Prostate gland (tissue), 2 donors: ENCODE data around the gene FAM219B. TPM values are rescaled to one million over a fixed set of nuclear protein-coding genes. Genes with fewer than 3 reads are reported as not detected.

Experiments used
- DNase-seq: peaks from one replicate; pipeline ENCODE4 v3.0.0-alpha.2; 2019; ENCODE audit warnings: low spot score
- H3K27ac ChIP-seq, 2 donors: fragments of 200-600 bp; sonication (generic); 2 replicates each; pipeline ENCODE4 v1.5.1; 2017 to 2019
- H3K27me3 ChIP-seq: fragments of 200-600 bp; sonication (generic); replicated peaks from 2 replicates; pipeline ENCODE4 v1.5.1; 2019; ENCODE audit not compliant: insufficient read depth
- H3K36me3 ChIP-seq, 2 donors: fragments of 200-600 bp; sonication (generic); 1 replicate in 1 of 2; 2 replicates in 1 of 2; pipeline versions ENCODE4 v1.5.1 to v1.8.1; 2017 to 2019
- H3K4me1 ChIP-seq: fragments of 200-600 bp; sonication (generic); replicated peaks from 2 replicates; pipeline ENCODE4 v1.5.1; 2019
- H3K4me3 ChIP-seq, 2 donors: fragments of 200-600 bp; sonication (generic); 2 replicates each; pipeline ENCODE4 v1.5.1; 2017 to 2019
- H3K9me3 ChIP-seq: fragments of 200-600 bp; sonication (generic); 2 replicates; pipeline ENCODE4 v1.5.1; 2017
- POLR2A ChIP-seq: fragments of 450-650 bp; IDR thresholded peaks from one replicate; pipeline ENCODE4 v1.6.1; 2016; ENCODE audit warnings: antibody characterized with exemption, mild to moderate bottlenecking
- POLR2AphosphoS5 ChIP-seq: sonication (generic); formaldehyde crosslinking; IDR thresholded peaks from one replicate; pipeline ENCODE4 v1.6.1; 2017; ENCODE audit warnings: antibody characterized with exemption
- WGBS: methylation state at CpG from one replicate; pipeline ENCODE4 v1.1.5; 2018; 5-methylcytosine and 5-hydroxymethylcytosine counted together
- intact Hi-C: fragments of 100-400 bp; cut with DNase I; formaldehyde crosslinking; loops from one replicate; pipeline ENCODE4 v1.14.2; 2022
- total RNA-seq, 2 donors: library from RNA; depleted of rRNA; stranded (reverse); fragments of >200 nt; gene quantifications; one replicate each; pipeline ENCODE4 v1.1.0, GENCODE V29; 2016
- TF ChIP-seq, protein P1 (sequence below), 4 experiments: fragments of 200-600 bp in 2 of 4; fragments of 450-650 bp in 2 of 4; sonication (generic) in 2 of 4; IDR thresholded peaks; 1 replicate in 3 of 4; 2 replicates in 1 of 4; pipeline ENCODE4 v1.5.1; 2016 to 2019; ENCODE audit warnings: antibody characterized with exemption in 4 of 4, mild to moderate bottlenecking in 2 of 4, moderate library complexity in 2 of 4

FAM219B gene
- total RNA-seq, 2 donors from 2014 or later: 66.0 to 71.1 TPM

DNA sequence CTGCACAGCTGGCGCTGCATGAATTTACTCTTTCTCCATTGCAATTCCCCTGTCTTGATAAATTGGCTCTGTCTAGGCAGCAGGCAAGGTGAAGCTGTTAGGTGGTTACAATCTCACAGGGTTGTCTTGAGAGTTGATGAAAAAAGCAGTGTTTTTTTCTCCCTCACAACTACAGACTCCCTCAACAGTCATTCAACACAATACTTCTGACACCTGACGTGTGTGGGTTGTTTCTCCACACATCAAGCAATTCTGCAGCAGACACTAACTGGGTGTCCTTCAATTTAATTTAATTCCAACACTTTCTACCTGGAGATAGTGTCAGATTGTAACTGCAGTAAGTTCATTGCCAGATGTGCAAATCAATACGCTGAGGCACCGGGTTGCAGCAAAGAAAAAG is 28.4 kb downstream of the FAM219B start:
- no peak for DNase-seq
- no peak overlapping the region for H3K27ac ChIP-seq
- no peaks in the 10 kb centered on the region for H3K9me3 ChIP-seq
- H3K4me3 ChIP-seq: no peak overlapping the region
- no peaks in the 10 kb centered on the region for H3K36me3 ChIP-seq
- 72% methylated on average over 4 of the region's 4 CpGs for WGBS
- no peaks in the 10 kb centered on the region for H3K4me1 ChIP-seq
- intact Hi-C loops: no loop called here
- no peaks in the 10 kb centered on the region for H3K27me3 ChIP-seq
- no peak for TF ChIP-seq POLR2AphosphoS5
- TF ChIP-seq POLR2A: no peak
- TF ChIP-seq, protein P1, sequence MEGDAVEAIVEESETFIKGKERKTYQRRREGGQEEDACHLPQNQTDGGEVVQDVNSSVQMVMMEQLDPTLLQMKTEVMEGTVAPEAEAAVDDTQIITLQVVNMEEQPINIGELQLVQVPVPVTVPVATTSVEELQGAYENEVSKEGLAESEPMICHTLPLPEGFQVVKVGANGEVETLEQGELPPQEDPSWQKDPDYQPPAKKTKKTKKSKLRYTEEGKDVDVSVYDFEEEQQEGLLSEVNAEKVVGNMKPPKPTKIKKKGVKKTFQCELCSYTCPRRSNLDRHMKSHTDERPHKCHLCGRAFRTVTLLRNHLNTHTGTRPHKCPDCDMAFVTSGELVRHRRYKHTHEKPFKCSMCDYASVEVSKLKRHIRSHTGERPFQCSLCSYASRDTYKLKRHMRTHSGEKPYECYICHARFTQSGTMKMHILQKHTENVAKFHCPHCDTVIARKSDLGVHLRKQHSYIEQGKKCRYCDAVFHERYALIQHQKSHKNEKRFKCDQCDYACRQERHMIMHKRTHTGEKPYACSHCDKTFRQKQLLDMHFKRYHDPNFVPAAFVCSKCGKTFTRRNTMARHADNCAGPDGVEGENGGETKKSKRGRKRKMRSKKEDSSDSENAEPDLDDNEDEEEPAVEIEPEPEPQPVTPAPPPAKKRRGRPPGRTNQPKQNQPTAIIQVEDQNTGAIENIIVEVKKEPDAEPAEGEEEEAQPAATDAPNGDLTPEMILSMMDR (IDR thresholded peaks at IDR 0.05): no peak

GRCh38 chr15:74873756-74874424 is 32.8 kb downstream of the FAM219B start:
- DNase-seq: no peak
- no peaks in the 10 kb centered on the region for H3K36me3 ChIP-seq
- intact Hi-C loops: no loop called here
- 24% methylated on average over 16 of the region's 16 CpGs for WGBS
- H3K27me3 ChIP-seq: no peaks in the 10 kb centered on the region
- H3K4me3 ChIP-seq: peak overlapping the region; percentile 67 to 75
- H3K4me1 ChIP-seq: peaks cover 11% of the 10 kb centered on the region
- peak overlapping the region; percentile 87 to 91 for H3K27ac ChIP-seq
- TF ChIP-seq POLR2AphosphoS5: no peak
- TF ChIP-seq, protein P1 (IDR thresholded peaks at IDR 0.05): no peak
- no peak for TF ChIP-seq POLR2A
- no peaks in the 10 kb centered on the region for H3K9me3 ChIP-seq

- H3K27ac ChIP-seq: peak within 1 kb of the TSS; percentile 87 to 91
- no peaks in the 10 kb centered on the region for H3K36me3 ChIP-seq
- H3K4me1 ChIP-seq: peaks cover 18% of the 10 kb centered on the region
- DNase-seq: peak; percentile 92
- intact Hi-C loops: no loop called here
- H3K9me3 ChIP-seq: no peaks in the 10 kb centered on the region
- H3K27me3 ChIP-seq: no peaks in the 10 kb centered on the region
- H3K4me3 ChIP-seq: peak within 1 kb of the TSS; percentile 67 to 75
- TF ChIP-seq, protein P1 (IDR thresholded peaks at IDR 0.05): peak in 2 of 4 experiments; percentile 10 to 17
- peak; percentile 87 for TF ChIP-seq POLR2AphosphoS5
- TF ChIP-seq POLR2A: peak; percentile 74
- WGBS: under 1% methylated on average over 44 of the region's 52 CpGs
These were observed 33.5 kb downstream of the FAM219B start, which contains the start of gene SCAMP2 for GRCh38 chr15:74873036-74873755. TSS of gene SCAMP2 (minus strand) at chr15:74873365. CDS start at chr15:74873255, 110 bp downstream.

- Histone ChIP-seq H3K4me1 (peaks cover 23% of the 10 kb centered on the region), H3K27me3 (no peaks in the 10 kb centered on the region), H3K36me3 (no peaks in the 10 kb centered on the region), H3K27ac (peak overlapping the region; percentile 87 to 91), H3K9me3 (no peaks in the 10 kb centered on the region), H3K4me3 (peak overlapping the region; percentile 67 to 75)
- DNase-seq: no peak
- TF ChIP-seq, protein P1 (IDR thresholded peaks at IDR 0.05): no peak
- TF ChIP-seq POLR2AphosphoS5: no peak
- no peak for TF ChIP-seq POLR2A
- WGBS: 2% methylated on average over 11 of the region's 11 CpGs
- intact Hi-C loops: no loop called here
These were observed 34.0 kb downstream of the FAM219B start for GRCh38 chr15:74872702-74873035.
